ENCODE data around the gene ATP1A3. TPM values are rescaled to one million over a fixed set of nuclear protein-coding genes. Genes with fewer than 3 reads are reported as not detected.
A peak's percentile ranks its signal among the peaks of the same experiment; 100 is the strongest.

Gene ATP1A3
- total RNA-seq, 1 experiment from 2014 or later = 8.5 TPM

DNA sequence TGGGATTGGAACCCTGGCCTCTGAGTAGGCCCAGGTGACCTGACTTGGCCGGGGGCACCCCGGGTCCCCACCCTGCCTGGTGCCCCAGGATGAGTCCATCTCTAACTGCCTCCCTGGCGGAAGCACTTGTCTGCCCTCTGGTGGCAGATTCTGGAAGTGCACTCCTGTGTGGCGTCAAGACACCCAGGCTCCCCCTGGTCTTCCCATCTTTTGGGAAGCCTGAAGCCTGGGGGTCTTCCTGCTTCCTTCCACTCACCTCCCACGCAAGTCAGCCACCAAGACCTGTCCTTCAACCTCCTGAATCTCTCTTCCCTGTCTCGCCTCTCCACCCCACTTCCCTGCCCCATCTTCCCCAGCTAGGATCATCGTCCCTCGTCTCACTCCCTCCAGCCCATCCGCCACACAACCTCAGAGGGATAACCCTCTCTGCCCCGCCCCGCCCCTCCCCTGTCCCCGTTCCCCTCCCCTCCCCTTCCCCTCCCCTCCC is 42.3 kb downstream of the ATP1A3 start:
- Histone ChIP-seq H3K4me3 (ENCODE audit: low read depth, low read length, poor library complexity, severe bottlenecking) (no peak overlapping the region), H3K4me1 (ENCODE audit: insufficient read depth, low read length, poor library complexity, severe bottlenecking) (no peaks in the 10 kb centered on the region), H3K9me3 (ENCODE audit: low read depth, low read length, poor library complexity, severe bottlenecking) (no peaks in the 10 kb centered on the region), H3K27ac (ENCODE audit: low read depth, low read length, poor library complexity, severe bottlenecking) (no peak overlapping the region), H3K27me3 (replicated peaks; ENCODE audit: insufficient read depth, low read depth, low read length, poor library complexity) (no peaks in the 10 kb centered on the region), H3K36me3 (ENCODE audit: insufficient read depth, low read length, poor library complexity, severe bottlenecking) (peaks cover 3% of the 10 kb centered on the region)
- intact Hi-C loops (cut with micrococcal nuclease; ENCODE audit: unreplicated experiment) = loop anchor here (1.0 to 10.0 kb wide), 3 partner anchors 16 to 157 kb away; partner anchors contain the start of gene CEACAM3
- CTCF ChIA-PET = interaction anchor here (0.6 to 1.9 kb wide), 3 partner anchors 9 to 335 kb away, joined by 3 to 8 read pairs (median 7); no protein-coding TSS in a partner anchor
- BruUV-seq (replicated peaks) = no TSS peak
- peak; percentile 86 for DNase-seq (ENCODE audit: low spot score)
- POLR2A ChIA-PET (ENCODE audit: low non-redundant PET) = no interaction called here
- TF ChIP-seq, protein P1, sequence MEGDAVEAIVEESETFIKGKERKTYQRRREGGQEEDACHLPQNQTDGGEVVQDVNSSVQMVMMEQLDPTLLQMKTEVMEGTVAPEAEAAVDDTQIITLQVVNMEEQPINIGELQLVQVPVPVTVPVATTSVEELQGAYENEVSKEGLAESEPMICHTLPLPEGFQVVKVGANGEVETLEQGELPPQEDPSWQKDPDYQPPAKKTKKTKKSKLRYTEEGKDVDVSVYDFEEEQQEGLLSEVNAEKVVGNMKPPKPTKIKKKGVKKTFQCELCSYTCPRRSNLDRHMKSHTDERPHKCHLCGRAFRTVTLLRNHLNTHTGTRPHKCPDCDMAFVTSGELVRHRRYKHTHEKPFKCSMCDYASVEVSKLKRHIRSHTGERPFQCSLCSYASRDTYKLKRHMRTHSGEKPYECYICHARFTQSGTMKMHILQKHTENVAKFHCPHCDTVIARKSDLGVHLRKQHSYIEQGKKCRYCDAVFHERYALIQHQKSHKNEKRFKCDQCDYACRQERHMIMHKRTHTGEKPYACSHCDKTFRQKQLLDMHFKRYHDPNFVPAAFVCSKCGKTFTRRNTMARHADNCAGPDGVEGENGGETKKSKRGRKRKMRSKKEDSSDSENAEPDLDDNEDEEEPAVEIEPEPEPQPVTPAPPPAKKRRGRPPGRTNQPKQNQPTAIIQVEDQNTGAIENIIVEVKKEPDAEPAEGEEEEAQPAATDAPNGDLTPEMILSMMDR (conservative IDR thresholded peaks at IDR 0.05; ENCODE audit: low read depth, low read length) = peak; percentile 98
- TF ChIP-seq EZH2 (IDR thresholded peaks at IDR 0.05; ENCODE audit: borderline replicate concordance, low read depth, low read length, poor library complexity, severe bottlenecking) = no peak

- POLR2A ChIA-PET (ENCODE audit: low non-redundant PET) = no interaction called here
- intact Hi-C loops (cut with micrococcal nuclease; ENCODE audit: unreplicated experiment) = no loop called here
- Histone ChIP-seq H3K9me3 (ENCODE audit: low read depth, low read length, poor library complexity, severe bottlenecking) (no peaks in the 10 kb centered on the region), H3K27ac (ENCODE audit: low read depth, low read length, poor library complexity, severe bottlenecking) (no peak overlapping the region), H3K4me1 (ENCODE audit: insufficient read depth, low read length, poor library complexity, severe bottlenecking) (no peaks in the 10 kb centered on the region), H3K27me3 (replicated peaks; ENCODE audit: insufficient read depth, low read depth, low read length, poor library complexity) (no peaks in the 10 kb centered on the region), H3K4me3 (ENCODE audit: low read depth, low read length, poor library complexity, severe bottlenecking) (no peak overlapping the region), H3K36me3 (ENCODE audit: insufficient read depth, low read length, poor library complexity, severe bottlenecking) (no peaks in the 10 kb centered on the region)
- CTCF ChIA-PET = no interaction called here
- no peak for DNase-seq (ENCODE audit: low spot score)
- TF ChIP-seq, protein P1 (conservative IDR thresholded peaks at IDR 0.05; ENCODE audit: low read depth, low read length) = no peak
- no peak for TF ChIP-seq EZH2 (IDR thresholded peaks at IDR 0.05; ENCODE audit: borderline replicate concordance, low read depth, low read length, poor library complexity, severe bottlenecking)
- no TSS peak for BruUV-seq (replicated peaks)
Observed at GRCh38 chr19:41947091-41947490, 46.9 kb downstream of the ATP1A3 start.

DNA sequence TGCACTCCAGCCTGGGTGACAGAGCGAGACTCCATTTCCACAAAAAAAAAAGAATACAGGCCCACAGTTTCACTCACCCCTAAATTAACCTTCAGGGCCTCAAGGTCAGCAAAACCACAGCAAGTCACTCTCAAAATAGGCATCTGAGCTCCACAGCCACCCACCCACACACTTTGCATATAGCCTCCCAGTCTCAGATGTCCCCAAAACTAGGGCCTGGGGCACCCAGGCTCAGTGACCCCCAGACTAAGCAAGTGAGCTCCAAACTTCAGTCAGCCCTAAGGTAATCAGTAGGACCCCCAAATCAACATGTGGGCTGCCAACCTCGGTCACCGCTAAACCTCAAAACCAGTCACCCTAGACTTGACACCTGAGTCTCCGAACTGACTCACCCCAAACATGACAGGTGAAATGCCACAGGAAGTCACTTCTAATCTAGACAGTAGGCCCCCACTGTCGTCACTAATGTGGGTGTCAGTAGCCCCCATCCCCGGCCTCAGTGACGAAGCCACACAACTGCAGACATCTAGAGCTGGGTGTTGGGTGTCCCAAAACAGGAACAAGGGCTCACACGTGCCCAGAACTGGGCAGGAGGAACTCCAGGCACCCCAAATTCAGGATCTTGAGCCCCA is 48.8 kb downstream of the ATP1A3 start:
- no peak for DNase-seq (ENCODE audit: low spot score)
- TF ChIP-seq, protein P1 (conservative IDR thresholded peaks at IDR 0.05; ENCODE audit: low read depth, low read length) = no peak
- no peak for TF ChIP-seq EZH2 (IDR thresholded peaks at IDR 0.05; ENCODE audit: borderline replicate concordance, low read depth, low read length, poor library complexity, severe bottlenecking)
- Histone ChIP-seq H3K9me3 (ENCODE audit: low read depth, low read length, poor library complexity, severe bottlenecking) (no peaks in the 10 kb centered on the region), H3K27me3 (replicated peaks; ENCODE audit: insufficient read depth, low read depth, low read length, poor library complexity) (no peaks in the 10 kb centered on the region), H3K4me1 (ENCODE audit: insufficient read depth, low read length, poor library complexity, severe bottlenecking) (no peaks in the 10 kb centered on the region), H3K4me3 (ENCODE audit: low read depth, low read length, poor library complexity, severe bottlenecking) (no peak overlapping the region), H3K36me3 (ENCODE audit: insufficient read depth, low read length, poor library complexity, severe bottlenecking) (no peaks in the 10 kb centered on the region), H3K27ac (ENCODE audit: low read depth, low read length, poor library complexity, severe bottlenecking) (no peak overlapping the region)
- ChIA-PET POLR2A (ENCODE audit: low non-redundant PET) (no interaction called here), CTCF (no interaction called here)
- no TSS peak for BruUV-seq (replicated peaks)
- intact Hi-C loops (cut with micrococcal nuclease; ENCODE audit: unreplicated experiment) = no loop called here
